Right lobe of liver (tissue), 4 donors: Measurements from ENCODE around the gene PAXX.

Source experiments
- CTCF ChIP-seq, 4 donors: fragments of 200-600 bp in 3 of 4; fragments of 450-650 bp in 1 of 4; IDR thresholded peaks; one replicate each; pipeline versions ENCODE4 v1.5.1 to v1.8.0; 2016 to 2022; ENCODE audit warnings: antibody characterized with exemption in 4 of 4, mild to moderate bottlenecking in 2 of 4
- POLR2A ChIP-seq: fragments of 450-650 bp; IDR thresholded peaks from one replicate; pipeline ENCODE4 v1.6.1; 2017; ENCODE audit warnings: antibody characterized with exemption, mild to moderate bottlenecking
- donor health status: DM: no; HTN: no; CAD: no.
- donor health status: DM: no; HTN: no; CAD: no.
- donor health status: DM: no; HTN: yes; CAD: no.

GRCh38 chr9:136983656-136984314, 8.4 kb upstream of the PAXX start:
- TF ChIP-seq CTCF (IDR thresholded peaks at IDR 0.05) (no peak), POLR2A (no peak)
